IMR-90 (cell line): ENCODE data around the gene AUTS2. TPM values are rescaled to one million over a fixed set of nuclear protein-coding genes. Genes with fewer than 3 reads are reported as not detected.

ENCODE experiments used
- ATAC-seq: fragments of 200-7000 bp; cut with Tn5 transposase; 2 replicates; pipeline ENCODE4 v1.9.1; 2020; ENCODE audit warnings: low read depth, mild to moderate bottlenecking, moderate library complexity
- BruUV-seq: library from RNA; stranded (reverse); fragments of 400-500 nt; replicated peaks from 2 replicates; lab custom pipeline; 2021; lab: Mats Ljungman, UMichigan
- CTCF ChIA-PET: fragments of 300-600 bp; formaldehyde crosslinking; extraction: SDS; loops from one replicate; lab custom pipeline; 2021; ENCODE audit warnings: antibody characterized with exemption; lab: Yijun Ruan, JAX
- POLR2A ChIA-PET: fragments of 300-600 bp; sonication (Branson Sonifier 250); formaldehyde crosslinking; loops from one replicate; lab custom pipeline; 2022; ENCODE audit warnings: antibody characterized with exemption; ENCODE audit not compliant: unreplicated experiment; lab: Charles Lee
- DNase-seq: peaks from one replicate; pipeline ENCODE4 v3.0.0; 2013
- H2AFZ ChIP-seq: replicated peaks from 2 replicates; pipeline ENCODE3; 2013; ENCODE audit warnings: low read length, mild to moderate bottlenecking; ENCODE audit not compliant: poor library complexity
- H2AK5ac ChIP-seq: 2 replicates; pipeline ENCODE4 v1.6.1; 2013; ENCODE audit warnings: low read depth, low read length, inconsistent platforms
- H2AK9ac ChIP-seq: replicated peaks from 2 replicates; pipeline ENCODE3; 2013; ENCODE audit warnings: mild to moderate bottlenecking, low read depth, low read length, moderate library complexity; ENCODE audit not compliant: poor library complexity
- H2BK120ac ChIP-seq: 2 replicates; pipeline ENCODE4 v1.6.1; 2013; ENCODE audit warnings: low read depth, low read length, inconsistent platforms
- H2BK15ac ChIP-seq: 3 replicates; pipeline ENCODE4 v1.6.1; 2013; ENCODE audit warnings: low read depth, low read length, inconsistent platforms
- H2BK20ac ChIP-seq: 2 replicates; pipeline ENCODE4 v1.6.1; 2013; ENCODE audit warnings: low read depth, mild to moderate bottlenecking, inconsistent platforms, low read length, moderate library complexity
- H2BK5ac ChIP-seq: 2 replicates; pipeline ENCODE4 v1.6.1; 2013; ENCODE audit warnings: mild to moderate bottlenecking, low read depth, low read length, inconsistent platforms; ENCODE audit not compliant: poor library complexity, severe bottlenecking
- H3K14ac ChIP-seq: replicated peaks from 2 replicates; pipeline ENCODE4 v1.6.1; 2013; ENCODE audit warnings: low read depth, low read length, inconsistent platforms
- H3K18ac ChIP-seq: 2 replicates; pipeline ENCODE4 v1.6.1; 2013; ENCODE audit warnings: low read depth, low read length, control low read depth
- H3K23ac ChIP-seq: 2 replicates; pipeline ENCODE4 v1.6.1; 2013; ENCODE audit warnings: low read depth, low read length, inconsistent platforms
- H3K27ac ChIP-seq: 2 replicates; pipeline ENCODE4 v1.5.1; 2013; ENCODE audit warnings: mild to moderate bottlenecking, control low read depth, low read length; ENCODE audit not compliant: insufficient read depth
- H3K27me3 ChIP-seq: 2 replicates; pipeline ENCODE4 v1.6.1; 2013; ENCODE audit warnings: low read length; ENCODE audit not compliant: control insufficient read depth, insufficient read depth
- H3K36me3 ChIP-seq: 2 replicates; pipeline ENCODE4 v1.6.1; 2013; ENCODE audit warnings: low read length, mixed read lengths; ENCODE audit not compliant: control insufficient read depth, insufficient read depth
- H3K4ac ChIP-seq: 2 replicates; pipeline ENCODE4 v1.6.1; 2013; ENCODE audit warnings: low read depth, low read length, inconsistent platforms
- H3K4me1 ChIP-seq: 2 replicates; pipeline ENCODE4 v1.6.1; 2013; ENCODE audit warnings: low read length, mixed read lengths; ENCODE audit not compliant: control insufficient read depth, insufficient read depth
- H3K4me2 ChIP-seq: 2 replicates; pipeline ENCODE4 v1.6.1; 2013; ENCODE audit warnings: low read depth, mild to moderate bottlenecking, control low read depth, low read length, moderate library complexity
- H3K4me3 ChIP-seq: 2 replicates; pipeline ENCODE4 v1.5.1; 2013; ENCODE audit warnings: low read depth, mild to moderate bottlenecking, control low read depth, low read length, moderate library complexity; ENCODE audit not compliant: insufficient read depth
- H3K56ac ChIP-seq: 2 replicates; pipeline ENCODE4 v1.6.1; 2013; ENCODE audit warnings: low read length, inconsistent platforms; ENCODE audit not compliant: insufficient read depth; ENCODE audit errors: extremely low read depth
- H3K79me1 ChIP-seq, 2 experiments: 2 replicates each; pipeline ENCODE4 v1.6.1; 2013; ENCODE audit warnings: low read length in 2 of 2, inconsistent platforms in 1 of 2, low read depth in 1 of 2
- H3K9ac ChIP-seq: 2 replicates; pipeline ENCODE4 v1.6.1; 2013; ENCODE audit warnings: low read depth, low read length, control low read depth
- H3K9me1 ChIP-seq: 2 replicates; pipeline ENCODE4 v1.6.1; 2013; ENCODE audit warnings: low read length, inconsistent platforms; ENCODE audit not compliant: insufficient read depth
- H3K9me3 ChIP-seq: 2 replicates; pipeline ENCODE4 v1.6.1; 2013; ENCODE audit warnings: low read length; ENCODE audit not compliant: control insufficient read depth, insufficient read depth
- H4K20me1 ChIP-seq: 2 replicates; pipeline ENCODE4 v1.6.1; 2013; ENCODE audit warnings: low read length, inconsistent platforms; ENCODE audit not compliant: insufficient read depth
- H4K5ac ChIP-seq: 2 replicates; pipeline ENCODE4 v1.6.1; 2013; ENCODE audit warnings: mild to moderate bottlenecking, low read depth, low read length, control low read depth
- H4K8ac ChIP-seq, 2 experiments: 2 replicates each; pipeline ENCODE4 v1.6.1; 2013; ENCODE audit warnings: low read depth in 2 of 2, low read length in 2 of 2, control low read depth in 1 of 2, inconsistent platforms in 1 of 2
- H4K91ac ChIP-seq: 2 replicates; pipeline ENCODE4 v1.6.1; 2013; ENCODE audit warnings: low read depth, low read length, inconsistent platforms; ENCODE audit not compliant: insufficient read depth
- FOS ChIP-seq: fragments of 150-350 bp; IDR thresholded peaks from 2 replicates; pipeline ENCODE4 v1.6.1; 2016; ENCODE audit warnings: low read depth, low read length
- RFX5 ChIP-seq: IDR thresholded peaks from 2 replicates; pipeline ENCODE4 v1.8.0; 2012; ENCODE audit warnings: low read depth, mild to moderate bottlenecking, low read length, moderate library complexity
- WGBS, 2 experiments: methylation state at CpG; one replicate each; pipeline versions ENCODE4 v1.1.5 to v1.1.7; 2013; ENCODE audit warnings: missing lambda C conversion rate in 2 of 2; ENCODE audit not compliant: insufficient read length in 1 of 2; ENCODE audit errors: extremely low coverage in 2 of 2; 5-methylcytosine and 5-hydroxymethylcytosine counted together
- dilution Hi-C: fragments of 300-500 bp; cut with HindIII; formaldehyde crosslinking; loops from one replicate; pipeline ENCODE4 v1.14.3; 2018; ENCODE audit warnings: low sequenced_read_pairs; ENCODE audit not compliant: unreplicated experiment
- in situ Hi-C: fragments of 300-500 bp; cut with MboI; formaldehyde crosslinking; loops from 3 replicates; pipeline ENCODE4 v1.14.3; 2019; ENCODE audit warnings: low sequenced_read_pairs, inconsistent platforms, mixed read lengths
- intact Hi-C: fragments of 100-400 bp; cut with micrococcal nuclease; formaldehyde crosslinking; loops from 2 replicates; pipeline ENCODE4 v1.10.0; 2022
- polyA plus RNA-seq, 3 experiments: library from polyadenylated mRNA; depleted of rRNA; stranded (reverse); fragments of >200 nt; gene quantifications; 2 replicates each; pipeline ENCODE4 v1.2.3, GENCODE V29; 2012; ENCODE audit warnings: low replicate concordance in 1 of 3
- total RNA-seq: library from RNA; depleted of rRNA; stranded (reverse); fragments of >200 nt; gene quantifications from 2 replicates; pipeline ENCODE4 v1.2.3, GENCODE V29; 2012

The AUTS2 gene
- total and polyA plus RNA-seq, 2 of the 4 experiments (the other 2 are of a cell fraction), result 0.90 to 3.0 TPM

GRCh38 chr7:70707823-70708243 lies 1109.6 kb downstream of the AUTS2 start:
- Histone ChIP-seq H2BK20ac (no peak overlapping the region), H3K79me1 (peaks cover 4 to 20% of the 10 kb centered on the region in 2 experiments; a peak in 2 of 4 replicates), H3K9ac (no peak overlapping the region), H2AK9ac (no peak overlapping the region), H2AK5ac (no peak overlapping the region), H3K4me2 (no peak overlapping the region), H4K5ac (no peak overlapping the region), H2AFZ (no peak overlapping the region), H3K9me1 (0 out of 2 replicates have a peak, but pooled peaks cover 3% of the 10 kb centered on the region), H3K4ac (no peak overlapping the region), H4K20me1 (peaks cover 9% of the 10 kb centered on the region; the same call in 1 of the 2 replicates), H2BK5ac (no peak overlapping the region), H2BK120ac (no peak overlapping the region), H3K56ac (no peak overlapping the region), H3K23ac (no peak overlapping the region), H4K91ac (no peak overlapping the region), H3K4me3 (no peak overlapping the region), H3K36me3 (no peaks in the 10 kb centered on the region), H4K8ac (no peak overlapping the region), H3K4me1 (peaks cover 5% of the 10 kb centered on the region; the same call in 1 of the 2 replicates), H3K9me3 (no peaks in the 10 kb centered on the region), H3K27ac (no peak overlapping the region), H3K27me3 (no peaks in the 10 kb centered on the region), H2BK15ac (no peak overlapping the region), H3K14ac (no peak overlapping the region), H3K18ac (no peak overlapping the region)
- ChIA-PET CTCF (interaction anchor here (1.4 kb wide), 1 partner anchor 10 kb away, joined by 4 read pairs; no protein-coding TSS in a partner anchor), POLR2A (no interaction called here)
- no peak for ATAC-seq
- no peak for DNase-seq
- TF ChIP-seq FOS, result no peak
- TF ChIP-seq RFX5, result peak; percentile 95
- in situ Hi-C loops, result no loop called here
- BruUV-seq, result no TSS peak
- intact Hi-C loops, result no loop called here
- dilution Hi-C loops, result no loop called here
- no CpG with 5 or more reads among the region's 6 CpGs for WGBS, 2 experiments
